ENCODE data around the gene COL24A1. TPM values are rescaled to one million over a fixed set of nuclear protein-coding genes. Genes with fewer than 3 reads are reported as not detected.
"Not testable (repeated sequence)": the region's sequence is repeated elsewhere in the genome, so short reads cannot be mapped to it uniquely, and the experiment has no call there.

COL24A1 gene
- total RNA-seq, 1 donor: 0.27 TPM

DNA sequence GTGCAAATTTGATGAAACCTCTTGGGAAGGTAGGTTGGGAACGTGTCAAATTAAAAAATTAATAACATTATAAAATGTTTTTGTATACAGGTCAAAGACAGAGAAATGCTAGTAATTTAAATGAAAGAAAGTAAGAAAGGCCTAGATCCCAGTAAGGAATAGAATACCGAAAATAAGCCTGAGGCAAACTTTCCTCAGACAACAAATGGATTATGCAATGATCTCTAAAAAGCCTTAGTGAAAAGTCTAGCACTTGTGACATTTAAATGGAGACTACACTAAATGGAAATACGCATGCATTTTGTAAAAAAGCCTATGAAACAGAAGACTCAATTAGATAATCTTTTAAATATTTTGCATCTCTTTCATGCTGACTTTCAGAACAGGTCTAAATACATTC, 309.9 kb downstream of the COL24A1 start:
- DNase-seq (ENCODE audit: low read depth): no peak
- TF ChIP-seq, protein P1, sequence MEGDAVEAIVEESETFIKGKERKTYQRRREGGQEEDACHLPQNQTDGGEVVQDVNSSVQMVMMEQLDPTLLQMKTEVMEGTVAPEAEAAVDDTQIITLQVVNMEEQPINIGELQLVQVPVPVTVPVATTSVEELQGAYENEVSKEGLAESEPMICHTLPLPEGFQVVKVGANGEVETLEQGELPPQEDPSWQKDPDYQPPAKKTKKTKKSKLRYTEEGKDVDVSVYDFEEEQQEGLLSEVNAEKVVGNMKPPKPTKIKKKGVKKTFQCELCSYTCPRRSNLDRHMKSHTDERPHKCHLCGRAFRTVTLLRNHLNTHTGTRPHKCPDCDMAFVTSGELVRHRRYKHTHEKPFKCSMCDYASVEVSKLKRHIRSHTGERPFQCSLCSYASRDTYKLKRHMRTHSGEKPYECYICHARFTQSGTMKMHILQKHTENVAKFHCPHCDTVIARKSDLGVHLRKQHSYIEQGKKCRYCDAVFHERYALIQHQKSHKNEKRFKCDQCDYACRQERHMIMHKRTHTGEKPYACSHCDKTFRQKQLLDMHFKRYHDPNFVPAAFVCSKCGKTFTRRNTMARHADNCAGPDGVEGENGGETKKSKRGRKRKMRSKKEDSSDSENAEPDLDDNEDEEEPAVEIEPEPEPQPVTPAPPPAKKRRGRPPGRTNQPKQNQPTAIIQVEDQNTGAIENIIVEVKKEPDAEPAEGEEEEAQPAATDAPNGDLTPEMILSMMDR (IDR thresholded peaks at IDR 0.05; ENCODE audit: insufficient read depth, low read length): no peak
- no peak overlapping the region for H3K4me3 ChIP-seq (ENCODE audit: low read depth, low read length)

DNA sequence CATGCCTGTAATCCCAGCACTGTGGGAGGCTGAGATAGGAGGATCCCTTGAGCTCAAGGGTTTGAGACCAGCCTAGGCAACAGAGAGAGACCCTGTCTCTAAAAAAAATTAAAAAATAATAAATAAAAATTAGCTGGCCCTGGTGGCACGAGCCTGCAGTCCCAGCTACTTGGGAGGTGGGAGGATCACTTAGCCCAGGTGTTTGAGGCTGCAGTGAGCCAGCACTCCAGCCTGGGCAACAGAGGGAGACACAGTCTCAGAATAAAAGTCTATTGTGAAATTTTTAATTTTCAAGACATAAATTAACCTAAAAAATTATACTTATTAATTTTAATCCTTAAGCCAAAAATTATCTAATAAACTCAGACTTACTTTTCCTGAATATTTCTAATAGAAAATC, 317.1 kb downstream of the COL24A1 start:
- DNase-seq (ENCODE audit: low read depth): no peak
- TF ChIP-seq, protein P1 (IDR thresholded peaks at IDR 0.05; ENCODE audit: insufficient read depth, low read length): no peak
- H3K4me3 ChIP-seq (ENCODE audit: low read depth, low read length): no peak overlapping the region

DNA sequence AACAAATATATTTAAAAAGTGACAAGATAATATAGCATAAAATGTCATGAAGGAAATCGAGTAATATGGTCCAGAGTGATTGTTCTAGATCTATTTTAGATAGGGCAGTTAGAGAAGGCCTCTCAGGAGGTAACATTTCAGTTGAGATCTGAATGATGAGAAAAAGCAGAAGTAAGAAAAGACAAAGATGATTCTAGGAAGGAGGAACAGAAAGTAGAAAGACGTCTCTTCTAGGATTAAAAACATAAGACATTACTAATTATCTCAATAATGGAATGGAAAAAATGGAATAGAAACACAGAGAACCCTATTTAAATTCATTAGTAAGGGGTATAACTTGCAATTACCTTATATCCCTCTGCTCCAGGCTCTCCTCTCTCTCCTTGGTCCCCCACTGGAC, 318.3 kb downstream of the COL24A1 start:
- no peak overlapping the region for H3K4me3 ChIP-seq (ENCODE audit: low read depth, low read length)
- no peak for DNase-seq (ENCODE audit: low read depth)
- TF ChIP-seq, protein P1 (IDR thresholded peaks at IDR 0.05; ENCODE audit: insufficient read depth, low read length): no peak

DNA sequence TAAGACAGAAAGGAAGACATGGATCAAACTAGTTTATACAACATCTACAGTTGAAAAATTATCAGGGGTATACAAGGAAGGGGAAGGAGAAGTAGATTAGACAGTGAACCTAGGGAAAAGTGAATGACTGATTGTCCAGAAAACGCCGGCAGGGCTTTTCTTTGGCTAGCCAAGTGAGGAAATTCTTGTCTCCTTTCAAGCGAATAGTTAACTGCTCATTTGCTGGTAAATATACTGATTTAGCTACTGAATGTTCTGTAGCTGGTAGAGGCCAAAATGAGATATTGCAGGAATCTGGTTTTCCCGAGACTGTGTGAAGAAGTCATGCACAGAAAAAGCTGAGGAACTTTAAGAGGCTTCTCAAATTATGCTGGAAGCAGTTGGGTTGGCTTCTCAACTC, 319.8 kb downstream of the COL24A1 start:
- no peak overlapping the region for H3K4me3 ChIP-seq (ENCODE audit: low read depth, low read length)
- TF ChIP-seq, protein P1 (IDR thresholded peaks at IDR 0.05; ENCODE audit: insufficient read depth, low read length): no peak
- DNase-seq (ENCODE audit: low read depth): no peak

DNA sequence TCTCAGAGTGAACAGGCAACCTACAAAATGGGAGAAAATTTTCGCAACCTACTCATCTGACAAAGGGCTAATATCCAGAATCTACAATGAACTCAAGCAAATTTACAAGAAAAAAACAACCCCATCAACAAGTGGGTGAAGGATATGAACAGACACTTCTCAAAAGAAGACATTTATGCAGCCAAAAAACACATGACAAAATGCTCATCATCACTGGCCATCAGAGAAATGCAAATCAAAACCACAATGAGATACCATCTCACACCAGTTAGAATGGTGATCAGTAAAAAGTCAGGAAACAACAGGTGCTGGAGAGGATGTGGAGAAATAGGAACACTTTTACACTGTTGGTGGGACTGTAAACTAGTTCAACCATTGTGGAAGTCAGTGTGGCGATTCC, 323.4 kb downstream of the COL24A1 start:
- not testable (repeated sequence) for DNase-seq (ENCODE audit: low read depth)

DNA sequence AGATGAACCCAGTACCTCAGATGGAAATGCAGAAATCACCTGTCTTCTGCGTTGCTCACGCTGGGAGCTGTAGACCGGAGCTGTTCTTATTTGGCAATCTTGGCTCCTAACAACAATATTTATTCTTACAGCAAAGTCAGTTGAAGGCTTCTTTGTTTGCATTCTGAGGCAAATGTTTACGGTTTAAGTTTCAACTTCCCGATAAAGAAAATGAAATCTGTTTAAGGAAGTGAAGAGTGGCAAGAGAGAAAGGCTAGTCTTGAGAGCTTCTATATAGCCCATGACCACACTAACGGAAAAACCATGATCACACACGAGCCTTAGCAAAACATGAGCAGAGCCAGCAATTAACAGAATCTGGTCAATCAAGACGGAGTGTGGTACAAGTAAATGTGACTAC, 325.7 kb downstream of the COL24A1 start:
- H3K4me3 ChIP-seq (ENCODE audit: low read depth, low read length): no peak overlapping the region
- TF ChIP-seq, protein P1 (IDR thresholded peaks at IDR 0.05; ENCODE audit: insufficient read depth, low read length): no peak
- DNase-seq (ENCODE audit: low read depth): no peak

More for the DNA sequence above, 323.4 kb downstream of the COL24A1 start:
- not testable (repeated sequence) for H3K4me3 ChIP-seq (ENCODE audit: low read depth, low read length)

DNA sequence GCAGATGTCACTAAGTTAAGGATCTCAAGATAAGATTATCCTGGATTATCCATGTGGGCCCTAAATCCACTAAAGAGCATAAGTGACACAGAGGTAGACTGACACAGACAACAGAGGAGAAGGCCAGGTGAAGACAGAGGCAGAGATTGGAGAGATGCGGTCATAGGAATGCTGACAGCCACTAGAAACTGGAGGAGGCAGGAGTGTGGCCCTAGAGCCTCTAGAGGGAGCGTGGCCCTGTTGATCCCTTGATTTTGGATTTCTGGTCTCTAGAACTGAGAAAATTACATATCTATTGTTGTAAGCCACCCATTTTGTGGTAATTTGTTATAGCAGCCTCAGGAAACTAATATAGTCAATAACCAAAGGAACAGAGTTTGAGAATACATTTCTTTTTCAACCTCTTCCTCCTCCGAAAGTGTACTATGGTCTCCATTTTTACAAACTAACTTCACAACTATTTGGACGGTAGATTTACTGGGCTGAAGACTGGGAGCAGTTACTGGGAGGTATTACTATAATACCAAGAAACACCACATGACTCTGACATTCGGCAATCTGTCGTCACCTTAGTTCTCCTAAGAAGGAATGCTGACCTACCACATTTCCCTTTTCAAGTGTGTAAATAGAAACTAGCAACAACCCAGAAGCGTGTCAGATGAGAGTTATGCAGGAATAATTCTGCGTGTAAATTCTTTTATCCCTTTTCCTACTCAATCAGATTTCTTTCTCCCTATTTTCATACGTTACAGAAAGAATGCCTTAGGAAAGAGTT, 332.3 kb downstream of the COL24A1 start:
- TF ChIP-seq, protein P1 (IDR thresholded peaks at IDR 0.05; ENCODE audit: insufficient read depth, low read length): no peak
- H3K4me3 ChIP-seq (ENCODE audit: low read depth, low read length): no peak overlapping the region
- DNase-seq (ENCODE audit: low read depth): no peak

All from fibroblast of the aortic adventitia (primary cell).